ENCODE results near the gene REM2. TPM values are rescaled to one million over a fixed set of nuclear protein-coding genes. Genes with fewer than 3 reads are reported as not detected.

REM2 gene
- polyA plus RNA-seq, 4 donors = 1.3 to 2.3 (median 1.9) TPM

GRCh38 chr14:22872833-22873520, 10.0 kb upstream of the REM2 start:
- no peak for DNase-seq (ENCODE audit: low read depth in 4 of 4, low spot score in 2 of 4)

GRCh38 chr14:22875003-22875747, 7.8 kb upstream of the REM2 start:
- DNase-seq (ENCODE audit: low read depth in 4 of 4, low spot score in 2 of 4) = no peak

GRCh38 chr14:22875748-22876319, 7.2 kb upstream of the REM2 start:
- no peak for DNase-seq (ENCODE audit: low read depth in 4 of 4, low spot score in 2 of 4)

GRCh38 chr14:22877000-22877501, 6.0 kb upstream of the REM2 start:
- no peak for DNase-seq (ENCODE audit: low read depth in 4 of 4, low spot score in 2 of 4)

- DNase-seq (ENCODE audit: low read depth in 4 of 4, low spot score in 2 of 4) = no peak
Observed at GRCh38 chr14:22878271-22879246, 4.5 kb upstream of the REM2 start.

GRCh38 chr14:22882064-22882463, 958 bp upstream of the REM2 start:
- DNase-seq (ENCODE audit: low read depth in 4 of 4, low spot score in 2 of 4) = no peak

GRCh38 chr14:22882529-22883172, 371 bp upstream of the REM2 start:
- peak in 2 of 4 donors; percentile 58 to 78 for DNase-seq (ENCODE audit: low read depth in 4 of 4, low spot score in 2 of 4)

- DNase-seq (ENCODE audit: low read depth in 4 of 4, low spot score in 2 of 4) = no peak
Observed at GRCh38 chr14:22884076-22884737, 1.2 kb downstream of the REM2 start.

GRCh38 chr14:22884738-22885523, 1.9 kb downstream of the REM2 start:
- DNase-seq (ENCODE audit: low read depth in 4 of 4, low spot score in 2 of 4) = no peak

- no peak for DNase-seq (ENCODE audit: low read depth in 4 of 4, low spot score in 2 of 4)
Observed at GRCh38 chr14:22885975-22886374, 3.0 kb downstream of the REM2 start.

GRCh38 chr14:22886500-22887259, 3.7 kb downstream of the REM2 start:
- peak in 3 of 4 donors; percentile 53 to 65 (median 54) for DNase-seq (ENCODE audit: low read depth in 4 of 4, low spot score in 2 of 4)

- DNase-seq (ENCODE audit: low read depth in 4 of 4, low spot score in 2 of 4) = peak; percentile 69 to 88 (median 82)
Observed at GRCh38 chr14:22887260-22887989, 4.4 kb downstream of the REM2 start.

GRCh38 chr14:22887990-22888378, 5.0 kb downstream of the REM2 start:
- DNase-seq (ENCODE audit: low read depth in 4 of 4, low spot score in 2 of 4) = no peak

- DNase-seq (ENCODE audit: low read depth in 4 of 4, low spot score in 2 of 4) = no peak
Observed at GRCh38 chr14:22888662-22889061, 5.6 kb downstream of the REM2 start.

GRCh38 chr14:22890416-22890815, 7.4 kb downstream of the REM2 start:
- no peak for DNase-seq (ENCODE audit: low read depth in 4 of 4, low spot score in 2 of 4)

- DNase-seq (ENCODE audit: low read depth in 4 of 4, low spot score in 2 of 4) = no peak
Observed at GRCh38 chr14:22892488-22892887, 9.5 kb downstream of the REM2 start.

- DNase-seq (ENCODE audit: low read depth in 4 of 4, low spot score in 2 of 4) = no peak
Observed at GRCh38 chr14:22893706-22894105, 10.7 kb downstream of the REM2 start.
